ENCODE measurements around the gene CCDC190. TPM values are rescaled to one million over a fixed set of nuclear protein-coding genes. Genes with fewer than 3 reads are reported as not detected.
A peak's percentile ranks its signal among the peaks of the same experiment; 100 is the strongest.
"Not testable (repeated sequence)": the region's sequence is repeated elsewhere in the genome, so short reads cannot be mapped to it uniquely, and the experiment has no call there.

Gene CCDC190, protein sequence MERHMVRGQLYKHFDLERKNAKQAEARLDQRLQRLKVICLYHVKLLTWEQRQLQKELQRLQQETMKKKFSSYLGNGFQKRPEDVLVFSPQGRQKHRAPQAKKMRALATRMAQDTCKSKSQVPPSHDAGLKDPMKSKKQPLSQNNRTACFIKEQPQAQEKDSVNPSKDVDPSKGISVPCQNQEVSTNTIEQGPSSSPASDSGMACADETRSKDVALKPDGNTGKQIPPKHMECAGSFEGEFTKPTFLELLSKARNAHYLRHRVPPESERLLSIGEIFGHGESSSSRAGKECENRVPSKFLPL
- 4.5 TPM for polyA plus RNA-seq (2013, experiment 1 of 2; ENCODE audit: insufficient read length)
- 7.7 TPM for polyA plus RNA-seq (2013, experiment 2 of 2; ENCODE audit: insufficient read length)

- peak; percentile 77 for DNase-seq
Measured at GRCh38 chr1:162861101-162861500, at the start of gene CCDC190. Gene CCDC190 (minus strand): TSS chr1:162861175. CDS start chr1:162859646, 1,529 bp downstream.

DNA sequence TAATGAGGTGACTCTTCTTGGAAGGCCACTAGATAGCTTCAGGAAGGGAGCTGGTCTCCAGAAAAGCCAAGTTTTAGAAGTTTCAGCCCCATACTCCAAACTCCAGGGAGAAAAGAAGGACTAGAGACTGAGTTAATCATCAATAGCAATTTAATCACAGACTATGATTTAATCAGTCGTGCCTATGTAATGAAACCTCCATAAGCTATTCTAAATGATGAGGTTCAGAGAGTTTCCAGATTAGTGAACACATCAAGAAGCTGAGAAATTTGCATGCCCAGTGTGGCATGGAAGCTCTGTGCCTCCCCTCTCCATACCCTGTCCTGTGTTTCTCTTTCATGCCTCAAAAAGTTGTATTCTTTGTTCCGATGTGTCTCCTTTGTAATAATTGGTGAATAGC, 49.2 kb upstream of the CCDC190 start:
- no peak for DNase-seq

DNA sequence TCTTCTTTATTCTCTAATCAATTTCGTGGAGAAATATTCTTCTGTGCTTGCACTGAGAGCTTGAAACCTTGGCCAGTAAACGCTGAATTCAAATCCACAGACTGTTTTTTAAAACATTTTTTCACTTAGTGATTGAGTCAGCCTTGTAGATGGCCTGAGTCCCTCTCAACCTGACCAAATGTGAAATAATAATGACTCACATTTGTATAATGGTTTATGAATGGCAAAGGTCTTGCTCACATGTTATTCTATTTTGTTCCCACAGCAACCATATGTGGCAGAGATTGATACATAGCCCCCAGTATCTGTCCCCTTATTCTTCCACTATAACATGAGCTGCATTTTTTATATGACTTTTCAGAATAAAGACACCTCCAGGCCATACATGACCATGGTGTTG, 47.8 kb upstream of the CCDC190 start:
- peak; percentile 95 for DNase-seq

GRCh38 chr1:162908236-162908635, 47.3 kb upstream of the CCDC190 start:
- DNase-seq: no peak

- DNase-seq: no peak
Measured at GRCh38 chr1:162906485-162906884, 45.5 kb upstream of the CCDC190 start.

GRCh38 chr1:162905174-162906158, 44.5 kb upstream of the CCDC190 start:
- peak; percentile 96 for DNase-seq

DNA sequence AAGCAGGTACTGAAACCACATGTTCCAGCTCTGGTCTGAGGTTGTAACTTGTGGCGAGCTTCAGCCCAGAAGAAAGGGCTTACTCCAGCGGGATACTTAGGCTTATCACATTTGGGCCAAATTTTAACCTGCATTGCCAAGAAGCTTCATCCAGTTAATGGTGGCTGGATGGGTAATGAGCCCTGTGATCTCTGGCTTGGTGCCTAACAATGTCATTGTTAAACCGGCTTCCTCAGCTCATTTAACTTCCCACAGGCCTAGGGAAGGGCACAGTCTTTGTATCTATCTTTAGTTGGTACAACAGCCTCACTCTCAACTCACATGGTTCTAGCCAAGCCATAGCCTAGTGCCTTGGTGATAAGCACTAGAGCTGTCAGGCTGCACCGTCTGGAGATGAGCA, 43.6 kb upstream of the CCDC190 start:
- no peak for DNase-seq

GRCh38 chr1:162904023-162904422, 43.0 kb upstream of the CCDC190 start:
- DNase-seq: no peak

DNA sequence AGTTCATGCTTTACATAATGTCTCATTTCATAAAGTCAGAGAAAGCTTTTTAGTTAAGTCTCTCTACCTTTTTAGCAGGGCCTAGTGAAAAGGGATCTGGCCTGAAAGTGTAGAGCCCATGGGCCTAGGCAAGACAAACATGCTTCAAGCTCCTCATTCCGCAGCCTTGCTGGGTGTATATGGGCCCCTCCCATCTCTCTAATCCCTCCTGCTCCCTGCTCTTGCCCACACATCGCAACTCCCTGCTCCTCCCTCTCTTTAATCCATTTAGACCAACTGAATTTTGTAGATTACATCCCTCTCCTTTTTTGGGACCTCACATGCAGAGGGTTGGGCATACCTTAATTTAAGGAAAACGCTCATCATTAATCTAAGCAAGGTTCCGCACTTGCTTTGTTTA, 42.3 kb upstream of the CCDC190 start:
- DNase-seq: no peak

GRCh38 chr1:162902416-162902815, 41.4 kb upstream of the CCDC190 start:
- peak; percentile 78 for DNase-seq

DNA sequence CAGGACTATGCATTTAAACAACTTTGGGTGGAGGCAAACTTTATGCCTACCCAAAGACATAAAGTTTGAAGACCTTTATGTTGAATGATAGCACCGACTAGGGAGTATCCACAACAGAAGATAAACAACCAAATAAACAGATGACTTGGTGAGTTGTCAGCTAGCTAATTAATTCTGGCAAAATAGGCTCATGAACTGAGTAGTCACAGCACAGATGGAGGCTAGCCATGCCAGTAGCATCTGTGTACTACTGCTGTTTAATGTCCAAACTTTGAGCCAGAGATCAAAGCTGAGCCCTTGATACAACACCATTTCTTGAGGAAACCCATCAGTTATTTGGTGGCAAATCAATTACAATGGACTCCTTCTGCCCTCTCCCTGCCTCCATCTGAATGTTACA, 40.3 kb upstream of the CCDC190 start:
- DNase-seq: no peak

DNA sequence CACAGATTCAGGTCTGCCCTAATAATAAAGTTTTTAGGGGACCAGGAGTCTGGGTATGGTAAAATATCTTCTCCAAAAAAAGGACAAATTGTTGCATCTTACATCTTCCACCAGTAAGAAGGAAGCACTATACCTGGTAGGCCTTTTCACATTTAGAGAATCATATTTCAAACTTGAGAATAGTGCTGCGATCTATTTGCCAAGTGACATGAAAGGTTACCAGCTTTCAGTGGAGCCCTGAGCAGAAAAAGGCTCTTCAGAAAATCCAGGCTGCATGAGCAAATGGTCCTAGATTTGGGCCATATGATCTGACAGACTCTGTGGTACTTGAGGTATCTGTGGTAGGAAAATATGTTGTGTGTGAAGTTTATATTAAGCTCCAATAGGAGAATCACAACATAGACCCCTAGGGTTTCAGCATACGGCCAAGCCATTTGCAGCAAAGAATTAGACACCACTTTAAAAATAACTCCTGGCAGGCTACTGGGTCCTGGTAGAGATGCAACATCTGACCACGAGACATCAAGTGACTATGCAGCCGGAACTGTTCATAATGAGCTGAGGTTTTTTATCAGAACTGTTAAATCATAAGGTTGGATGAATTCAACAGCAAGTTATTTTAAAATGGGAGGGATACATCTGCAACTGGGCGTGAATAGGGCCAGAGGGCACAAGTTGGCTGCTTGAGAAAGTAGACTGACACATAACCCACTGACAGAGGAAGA, 38.6 kb upstream of the CCDC190 start:
- DNase-seq: peak; percentile 78

- DNase-seq: no peak
Measured at GRCh38 chr1:162893612-162893908, 32.6 kb upstream of the CCDC190 start.

DNA sequence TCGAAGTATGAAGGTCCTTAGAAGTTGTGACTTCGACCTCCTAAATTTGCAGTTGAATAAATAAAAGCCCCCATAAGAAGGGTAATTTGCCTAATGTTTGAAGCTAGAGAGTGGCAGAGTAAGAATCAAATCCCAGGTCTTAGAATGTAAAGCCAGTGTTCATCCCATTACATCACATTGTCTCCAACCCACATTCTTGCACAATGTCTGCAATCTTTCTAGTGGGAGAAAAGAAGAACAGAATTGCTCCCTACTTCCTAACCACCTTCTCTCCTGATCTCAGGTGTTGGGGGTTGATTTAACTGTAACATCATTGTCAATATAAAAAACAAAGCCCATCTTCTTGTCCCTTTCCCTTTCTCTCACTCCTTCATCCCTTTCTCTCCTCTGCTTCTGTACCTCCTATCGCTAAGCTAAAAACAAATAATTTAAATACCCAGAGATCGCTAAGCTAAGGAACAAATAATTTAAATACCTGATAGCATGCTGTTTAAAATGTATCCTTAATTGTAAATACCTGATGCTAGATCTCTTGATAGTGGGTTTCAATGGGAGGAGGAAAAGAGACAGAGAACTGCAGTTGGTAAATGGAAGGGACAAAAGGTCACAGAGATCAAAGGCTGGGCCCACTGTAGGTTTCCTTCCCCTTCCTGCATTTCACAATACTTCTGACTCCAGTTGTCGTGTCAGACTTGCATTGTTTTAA, 32.1 kb upstream of the CCDC190 start:
- no peak for DNase-seq

GRCh38 chr1:162889989-162890388, 29.0 kb upstream of the CCDC190 start:
- no peak for DNase-seq

DNA sequence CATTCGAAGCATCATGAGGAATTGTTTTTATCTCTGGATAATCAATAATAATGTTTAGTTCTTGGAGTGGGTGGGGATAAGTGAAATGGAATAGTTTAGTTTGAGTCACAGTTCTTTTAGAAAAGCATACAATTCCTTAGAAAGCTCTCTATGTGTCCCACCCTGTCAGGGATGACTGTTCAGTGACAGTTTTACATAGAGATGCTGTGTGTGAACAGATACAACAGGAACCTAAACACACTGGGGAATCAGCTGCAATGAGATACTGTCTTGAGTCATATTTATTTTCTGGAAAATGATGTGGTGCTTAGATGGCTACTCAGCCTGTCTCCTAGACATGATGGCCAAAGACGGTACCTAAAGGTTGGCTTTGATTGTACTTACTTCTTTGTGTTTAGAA, 25.7 kb upstream of the CCDC190 start:
- peak; percentile 81 for DNase-seq

- DNase-seq: no peak
Measured at GRCh38 chr1:162885265-162885664, 24.3 kb upstream of the CCDC190 start.

DNA sequence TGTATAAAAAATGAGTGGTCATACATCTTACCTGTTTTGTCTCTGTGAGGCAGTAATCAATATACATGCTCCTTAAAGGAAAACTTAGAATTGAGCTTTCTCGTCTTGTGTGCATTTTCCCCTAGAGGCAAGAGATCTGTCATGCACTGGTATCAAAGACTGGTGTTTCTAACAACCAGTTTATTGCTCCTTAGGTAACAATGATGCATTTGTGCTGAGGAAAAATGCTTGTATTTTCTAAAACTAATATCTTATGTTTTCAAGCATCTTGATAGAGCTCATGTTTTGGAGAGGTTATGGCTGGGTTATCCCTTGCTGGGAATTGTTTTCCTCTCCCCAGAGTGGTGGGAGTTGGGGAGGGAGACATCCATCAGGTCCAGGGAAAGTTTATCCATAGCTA, 23.9 kb upstream of the CCDC190 start:
- DNase-seq: no peak

- DNase-seq: peak; percentile 60
Measured at GRCh38 chr1:162882248-162882674, 21.3 kb upstream of the CCDC190 start.

- DNase-seq: no peak
Measured at GRCh38 chr1:162881590-162881989, 20.6 kb upstream of the CCDC190 start.

- not testable (repeated sequence) for DNase-seq
Measured at GRCh38 chr1:162880617-162881016, 19.6 kb upstream of the CCDC190 start.

DNA sequence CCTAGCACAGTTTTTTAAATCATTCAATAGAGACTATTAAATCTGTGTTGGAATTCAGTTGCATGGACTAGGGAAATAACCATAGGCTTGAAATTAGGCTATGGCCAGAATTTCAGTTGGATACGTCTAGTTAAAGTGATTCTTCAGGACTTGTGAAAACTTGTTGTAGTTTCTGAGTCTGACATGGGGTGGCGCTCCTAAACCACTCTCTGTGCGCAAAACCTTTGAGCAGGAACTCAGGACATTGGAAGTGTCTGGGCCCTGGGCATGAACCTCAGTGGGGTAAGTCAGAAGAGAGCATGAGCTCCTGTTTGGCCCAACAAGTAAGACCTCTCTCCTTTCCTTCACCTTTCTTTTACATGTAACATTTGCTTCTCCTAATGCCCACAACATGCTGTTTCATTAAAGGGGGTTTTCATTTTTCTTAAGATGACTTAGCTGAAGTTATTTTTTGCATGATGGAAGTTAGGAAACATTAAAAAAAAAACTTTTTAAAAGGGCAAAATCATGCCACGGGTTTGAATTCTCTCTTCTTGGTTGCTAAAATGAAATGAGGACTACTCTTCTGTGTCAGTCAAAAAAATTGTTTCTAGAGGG, 17.1 kb upstream of the CCDC190 start:
- DNase-seq: peak; percentile 84
